Amygdala (tissue), 56 donors: Measurements from ENCODE around the gene GNG2.

Experiments used
- DNase-seq, 56 donors: peaks; one replicate each; lab custom pipeline; 2025; lab: John Stamatoyannopoulos, UW

The GNG2 gene

GRCh38 chr14:51938137-51938536, 77.7 kb downstream of the GNG2 start:
- no peak for DNase-seq

DNA sequence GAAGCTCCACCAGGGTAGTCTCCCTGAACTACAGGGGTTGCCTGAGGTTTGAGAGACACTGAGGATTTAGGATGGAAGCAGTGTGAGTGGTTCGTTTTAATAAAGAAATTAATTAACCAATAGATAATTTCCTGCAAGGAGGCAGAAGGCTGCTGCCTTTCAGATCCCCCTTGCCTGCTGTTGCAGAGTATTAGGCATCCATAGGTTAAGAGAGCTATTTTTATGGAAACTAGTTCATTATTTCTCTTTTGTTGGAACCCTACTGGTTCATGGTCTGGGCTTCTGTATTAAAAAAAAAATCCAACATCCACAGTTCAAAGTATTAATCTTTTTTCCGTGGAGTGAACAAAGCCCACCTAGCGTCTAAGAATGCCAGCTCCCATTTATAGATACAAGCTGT, 78.4 kb downstream of the GNG2 start:
- DNase-seq = no peak

GRCh38 chr14:51939226-51939625, 78.8 kb downstream of the GNG2 start:
- DNase-seq = no peak

- no peak for DNase-seq
Measured at GRCh38 chr14:51939755-51940301, 79.4 kb downstream of the GNG2 start.

GRCh38 chr14:51942971-51943370, 82.6 kb downstream of the GNG2 start:
- no peak for DNase-seq

GRCh38 chr14:51950007-51950406, 89.6 kb downstream of the GNG2 start:
- no peak for DNase-seq

- DNase-seq = no peak
Measured at GRCh38 chr14:51951656-51952055, 91.2 kb downstream of the GNG2 start.

DNA sequence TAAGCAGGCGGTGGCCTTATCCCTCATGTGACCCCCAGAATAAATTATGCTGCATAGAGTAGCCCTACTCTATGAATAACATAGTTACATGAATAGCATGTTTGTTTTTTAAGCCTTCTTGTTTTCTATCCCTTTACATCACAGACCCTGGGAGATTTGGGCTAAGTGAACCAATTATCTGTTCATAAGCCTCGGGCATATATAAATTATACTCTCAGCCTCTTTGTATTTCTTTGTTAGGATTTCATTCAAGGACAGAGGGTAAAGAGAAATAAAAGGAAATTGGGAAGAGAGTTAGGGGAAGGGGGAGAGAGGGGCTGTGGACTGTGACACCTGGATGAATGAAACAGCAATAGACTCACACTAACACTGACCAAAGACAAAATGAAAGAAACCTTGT, 93.6 kb downstream of the GNG2 start:
- no peak for DNase-seq

DNA sequence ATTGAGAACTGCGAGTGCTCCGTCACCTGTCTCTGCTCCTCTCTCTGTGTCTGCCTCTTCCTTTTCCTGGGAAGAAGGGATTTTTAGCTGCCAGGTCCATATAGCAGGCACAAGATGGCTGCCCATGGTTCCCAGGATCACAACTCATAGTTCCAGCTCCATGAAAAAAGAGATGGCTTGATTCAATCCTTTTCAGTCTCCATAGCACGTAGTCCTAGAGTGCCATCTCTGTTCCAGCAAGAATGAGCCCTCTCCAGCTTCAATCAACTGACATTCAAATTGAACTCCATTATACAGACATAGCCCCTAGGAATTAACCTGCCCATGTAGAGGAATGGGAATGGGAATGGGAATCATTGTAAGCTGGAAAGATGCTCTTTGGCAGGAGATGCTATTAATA, 94.2 kb downstream of the GNG2 start:
- no peak for DNase-seq

DNA sequence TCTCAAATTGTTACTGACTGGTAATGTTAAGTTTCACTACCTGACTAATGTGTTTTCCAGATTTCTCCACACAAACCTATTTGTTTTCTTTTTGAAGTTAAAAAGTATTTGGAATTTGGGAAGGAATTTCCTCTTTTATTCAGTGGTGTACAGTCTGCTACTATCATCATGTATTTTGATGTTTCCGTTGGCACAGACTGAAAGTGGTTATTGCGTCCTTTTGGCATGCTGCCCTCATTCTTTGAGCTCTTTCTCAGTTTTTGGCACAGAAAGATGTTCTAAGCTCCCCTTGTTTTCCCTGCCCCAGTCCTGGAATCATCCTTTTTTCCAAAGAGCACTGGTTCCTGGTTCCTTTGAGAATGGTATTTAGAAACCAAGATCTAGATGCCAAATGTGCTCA, 97.5 kb downstream of the GNG2 start:
- DNase-seq = no peak

DNA sequence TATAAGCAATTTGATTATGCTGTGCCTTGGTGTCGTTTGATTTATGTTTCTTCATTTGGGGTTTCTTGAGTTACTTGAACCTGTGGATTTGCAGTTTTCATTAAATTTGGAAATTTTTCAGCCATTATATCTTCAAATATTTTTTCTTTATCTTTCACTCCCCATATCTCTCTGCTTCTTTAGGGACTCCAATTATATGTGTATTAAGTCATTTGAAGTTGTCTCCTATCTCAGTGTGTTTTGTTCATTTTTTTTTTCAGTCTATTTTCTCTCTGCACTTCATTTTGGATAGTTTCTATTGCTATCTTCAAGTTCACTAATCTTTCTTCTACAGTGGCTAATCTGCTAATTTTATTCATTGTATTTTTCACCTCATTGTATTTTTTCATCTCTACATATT, 99.5 kb downstream of the GNG2 start:
- DNase-seq = no peak

DNA sequence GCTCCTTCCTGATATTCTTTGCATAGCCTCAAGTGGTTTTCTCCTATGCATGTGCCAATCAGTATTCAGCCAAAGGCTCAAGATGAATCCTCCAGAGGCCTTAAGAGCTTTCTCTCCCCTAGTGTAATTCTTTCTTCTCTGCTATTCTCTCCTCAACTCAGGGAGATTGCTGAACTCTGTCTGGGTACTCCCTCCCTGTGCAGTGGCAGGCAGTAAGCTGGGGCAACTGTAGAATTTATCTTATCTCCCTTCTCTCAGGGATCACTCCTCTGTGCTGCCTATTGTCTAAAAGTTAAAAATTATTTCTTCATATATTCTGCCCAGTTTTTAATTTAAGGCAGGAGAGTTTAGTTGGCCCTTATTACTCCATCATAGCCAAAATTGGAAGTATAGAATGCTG, 100.5 kb downstream of the GNG2 start:
- DNase-seq = no peak

GRCh38 chr14:51962711-51963110, 102.3 kb downstream of the GNG2 start:
- no peak for DNase-seq

DNA sequence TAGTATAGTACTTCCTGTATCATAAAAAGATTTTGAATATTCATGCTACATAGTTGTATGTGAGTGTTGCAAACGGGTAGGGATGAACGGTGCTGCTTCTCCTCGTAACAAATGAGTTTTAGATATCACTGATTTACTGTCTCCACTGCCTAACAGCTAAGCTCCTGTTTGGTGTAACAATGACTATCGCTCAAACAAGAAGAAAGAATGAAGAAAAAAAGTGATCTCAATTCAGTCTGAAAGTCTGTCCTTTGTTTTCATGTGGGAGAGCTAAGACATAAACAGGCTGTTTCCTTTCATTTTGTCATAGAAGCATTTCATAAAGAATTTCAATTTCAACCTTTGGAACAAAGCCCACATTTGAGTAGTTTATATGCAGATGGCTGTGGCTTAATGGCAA, 102.9 kb downstream of the GNG2 start:
- no peak for DNase-seq

GRCh38 chr14:51967521-51967920, 107.1 kb downstream of the GNG2 start:
- no peak for DNase-seq

- no peak for DNase-seq
Measured at GRCh38 chr14:51969852-51970540, 109.6 kb downstream of the GNG2 start.

GRCh38 chr14:51972566-51972965, 112.2 kb downstream of the GNG2 start:
- DNase-seq = no peak

DNA sequence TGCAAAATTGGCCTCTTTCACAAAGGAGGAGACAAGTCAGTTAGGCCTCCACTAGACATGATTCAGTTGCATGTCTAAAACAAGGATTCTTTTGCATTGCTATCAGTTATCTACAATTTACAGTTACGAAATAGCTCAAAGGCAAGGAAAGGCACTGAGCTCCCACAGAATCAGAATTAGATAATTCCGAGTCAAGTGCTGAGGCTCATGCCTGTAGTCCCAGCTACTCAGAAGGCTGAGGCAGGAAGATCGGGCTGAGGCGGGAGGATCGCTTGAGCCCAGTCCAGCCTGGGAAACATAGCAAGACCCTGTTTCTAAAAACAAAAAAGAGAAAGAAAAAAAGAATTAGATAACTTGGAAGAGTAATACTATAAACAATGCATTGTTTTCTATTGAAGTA, 116.7 kb downstream of the GNG2 start:
- DNase-seq = no peak

- no peak for DNase-seq
Measured at GRCh38 chr14:51978681-51979085, 118.3 kb downstream of the GNG2 start.

DNA sequence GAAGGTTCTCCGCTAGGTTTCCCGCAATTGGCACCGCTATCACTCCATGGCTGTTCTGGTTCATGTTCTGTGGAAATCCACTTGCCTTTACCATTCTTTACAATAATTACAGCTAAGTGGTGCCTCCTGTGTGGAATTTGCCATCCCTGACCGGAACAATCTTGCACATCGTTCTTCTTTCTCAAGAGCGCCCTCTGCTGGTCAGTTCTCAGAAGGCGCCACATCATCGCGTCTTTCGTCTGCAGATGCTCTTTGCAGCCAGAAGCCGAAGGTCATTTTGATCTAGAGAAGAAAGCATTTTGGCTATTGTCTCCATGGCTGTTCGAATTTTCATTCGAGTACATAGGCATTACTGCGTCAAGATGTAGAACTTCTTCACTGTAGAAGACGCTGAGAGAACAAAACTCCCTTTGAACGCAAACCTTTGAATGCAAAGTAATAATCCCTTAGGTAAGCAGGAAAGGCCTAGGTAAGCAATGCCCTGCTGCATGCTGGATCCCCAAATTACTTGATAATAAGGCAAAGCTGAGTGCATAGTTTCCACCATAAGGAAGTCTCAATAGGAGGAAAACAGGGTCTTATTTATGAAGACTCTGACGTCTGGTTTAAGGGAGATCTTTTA, 118.8 kb downstream of the GNG2 start:
- peak in 54 of 56 donors; percentile 12 to 91 (median 55) for DNase-seq

DNA sequence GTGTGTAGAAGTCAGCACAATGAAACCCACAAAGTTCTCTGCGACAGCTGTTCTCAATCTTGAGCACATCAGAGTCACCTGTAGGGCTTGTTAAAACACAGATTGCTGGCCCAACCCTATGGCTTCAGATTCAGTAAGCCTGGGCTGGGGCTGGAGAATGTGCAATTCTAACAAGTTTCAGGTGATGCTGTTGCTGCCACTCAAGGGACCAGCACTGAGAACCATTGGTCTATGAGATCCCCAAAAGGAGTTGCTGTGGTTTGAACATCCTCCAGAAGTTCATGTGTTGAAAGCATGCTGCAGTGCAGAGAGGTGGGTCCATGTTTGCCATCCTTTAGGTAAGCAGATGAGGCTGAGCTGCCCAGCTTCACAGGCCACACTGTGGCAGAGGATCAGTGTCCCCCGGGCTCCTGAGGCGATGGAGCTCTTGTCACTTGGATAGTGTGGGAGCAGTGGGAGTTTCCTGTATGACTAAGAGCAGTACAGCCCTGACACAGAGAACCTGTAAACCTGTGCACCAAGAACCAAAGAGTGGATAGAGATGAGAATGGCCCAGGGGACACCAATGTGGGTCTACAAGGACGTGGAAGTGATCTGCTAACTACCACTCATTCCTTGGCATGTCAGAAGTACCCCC, 120.9 kb downstream of the GNG2 start:
- DNase-seq = no peak

DNA sequence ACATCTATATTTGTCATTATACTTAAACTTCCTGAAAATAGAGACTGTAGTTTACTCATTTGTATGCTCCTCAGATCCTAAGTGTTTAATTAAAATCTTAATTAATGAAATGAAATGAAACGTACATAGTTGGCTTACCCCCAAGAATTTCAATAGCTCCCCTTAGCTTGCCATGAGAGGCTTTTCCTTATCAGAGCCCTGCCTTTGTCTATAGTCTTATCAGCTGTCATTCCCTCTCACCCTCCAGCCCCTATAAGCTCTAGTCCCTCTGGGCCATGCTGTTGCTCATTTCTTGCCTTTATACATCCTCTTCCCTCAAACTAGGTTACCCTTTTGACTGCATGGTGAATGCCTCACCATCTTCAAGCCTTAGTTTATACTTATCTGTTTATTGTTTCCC, 127.8 kb downstream of the GNG2 start:
- no peak for DNase-seq
